PC-9 (cell line): Measurements from ENCODE around the gene S100PBP.

ENCODE experiments used
- EZH2 ChIP-seq: fragments of 200-600 bp; sonication (generic); IDR thresholded peaks from 2 replicates; pipeline ENCODE4 v1.8.0; 2017; ENCODE audit warnings: antibody characterized with exemption, low read depth
- TF ChIP-seq, protein P1 (sequence below): fragments of 200-600 bp; sonication (generic); conservative IDR thresholded peaks from 2 replicates; pipeline ENCODE4 v1.6.1; 2017; ENCODE audit warnings: mixed run types, antibody characterized with exemption, mild to moderate bottlenecking, moderate library complexity

DNA sequence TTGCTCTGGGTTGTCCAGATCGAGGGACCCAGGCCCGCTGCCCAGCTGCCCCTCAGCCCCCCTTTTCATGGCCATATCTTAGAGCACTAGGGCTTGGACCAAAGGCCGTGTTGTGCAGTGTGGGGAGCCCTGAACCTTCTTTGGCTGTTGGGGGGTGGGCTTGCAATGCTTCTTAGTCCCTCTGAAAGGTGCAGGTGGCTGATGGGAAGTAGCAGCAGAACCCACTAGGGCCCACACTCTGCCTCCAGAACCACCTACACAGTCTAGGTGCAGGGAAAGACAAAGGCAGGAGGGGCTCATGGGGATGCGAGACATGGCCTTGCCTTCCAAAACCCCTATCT is 66.5 kb downstream of the S100PBP start:
- TF ChIP-seq, protein P1, sequence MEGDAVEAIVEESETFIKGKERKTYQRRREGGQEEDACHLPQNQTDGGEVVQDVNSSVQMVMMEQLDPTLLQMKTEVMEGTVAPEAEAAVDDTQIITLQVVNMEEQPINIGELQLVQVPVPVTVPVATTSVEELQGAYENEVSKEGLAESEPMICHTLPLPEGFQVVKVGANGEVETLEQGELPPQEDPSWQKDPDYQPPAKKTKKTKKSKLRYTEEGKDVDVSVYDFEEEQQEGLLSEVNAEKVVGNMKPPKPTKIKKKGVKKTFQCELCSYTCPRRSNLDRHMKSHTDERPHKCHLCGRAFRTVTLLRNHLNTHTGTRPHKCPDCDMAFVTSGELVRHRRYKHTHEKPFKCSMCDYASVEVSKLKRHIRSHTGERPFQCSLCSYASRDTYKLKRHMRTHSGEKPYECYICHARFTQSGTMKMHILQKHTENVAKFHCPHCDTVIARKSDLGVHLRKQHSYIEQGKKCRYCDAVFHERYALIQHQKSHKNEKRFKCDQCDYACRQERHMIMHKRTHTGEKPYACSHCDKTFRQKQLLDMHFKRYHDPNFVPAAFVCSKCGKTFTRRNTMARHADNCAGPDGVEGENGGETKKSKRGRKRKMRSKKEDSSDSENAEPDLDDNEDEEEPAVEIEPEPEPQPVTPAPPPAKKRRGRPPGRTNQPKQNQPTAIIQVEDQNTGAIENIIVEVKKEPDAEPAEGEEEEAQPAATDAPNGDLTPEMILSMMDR = no peak
- TF ChIP-seq EZH2 = no peak
